ENCODE results near the gene NBDY. TPM values are rescaled to one million over a fixed set of nuclear protein-coding genes. Genes with fewer than 3 reads are reported as not detected.

Gene NBDY
- total RNA-seq, 1 experiment from 2014 or later, result 53.1 TPM

GRCh38 chrX:56792270-56793111 is 63.4 kb downstream of the NBDY start:
- TF ChIP-seq EZH2 (IDR thresholded peaks at IDR 0.05; ENCODE audit: borderline replicate concordance, low read depth, low read length, poor library complexity, severe bottlenecking), result no peak
- no peak for TF ChIP-seq CTCF (conservative IDR thresholded peaks at IDR 0.05; ENCODE audit: low read depth, low read length)
- H3K27ac ChIP-seq (ENCODE audit: low read depth, low read length, poor library complexity, severe bottlenecking), result no peak overlapping the region
- intact Hi-C loops (cut with micrococcal nuclease; ENCODE audit: unreplicated experiment), result loop anchor here (10.0 kb wide), 1 partner anchor 48 kb away; no protein-coding TSS in a partner anchor
- H3K36me3 ChIP-seq (ENCODE audit: insufficient read depth, low read length, poor library complexity, severe bottlenecking), result no peaks in the 10 kb centered on the region
- H3K9me3 ChIP-seq (ENCODE audit: low read depth, low read length, poor library complexity, severe bottlenecking), result no peaks in the 10 kb centered on the region
- H3K4me3 ChIP-seq (ENCODE audit: low read depth, low read length, poor library complexity, severe bottlenecking), result no peak overlapping the region
- no peaks in the 10 kb centered on the region for H3K4me1 ChIP-seq (ENCODE audit: insufficient read depth, low read length, poor library complexity, severe bottlenecking)
- no peak for DNase-seq (ENCODE audit: low spot score)
- ChIA-PET CTCF (no interaction called here), POLR2A (ENCODE audit: low non-redundant PET) (no interaction called here)
- BruUV-seq (replicated peaks), result no TSS peak
- no peaks in the 10 kb centered on the region for H3K27me3 ChIP-seq (replicated peaks; ENCODE audit: insufficient read depth, low read depth, low read length, poor library complexity)

GRCh38 chrX:56793112-56793430 is 64.0 kb downstream of the NBDY start:
- intact Hi-C loops (cut with micrococcal nuclease; ENCODE audit: unreplicated experiment), result loop anchor here (10.0 kb wide), 1 partner anchor 48 kb away; no protein-coding TSS in a partner anchor
- no TSS peak for BruUV-seq (replicated peaks)

GRCh38 chrX:56793521-56794320 is 64.7 kb downstream of the NBDY start:
- no peak overlapping the region for H3K4me3 ChIP-seq (ENCODE audit: low read depth, low read length, poor library complexity, severe bottlenecking)
- DNase-seq (ENCODE audit: low spot score), result no peak
- BruUV-seq (replicated peaks), result no TSS peak

More at GRCh38 chrX:56793112-56793430, 64.0 kb downstream of the NBDY start:
- Histone ChIP-seq H3K27me3 (replicated peaks; ENCODE audit: insufficient read depth, low read depth, low read length, poor library complexity) (no peaks in the 10 kb centered on the region), H3K4me3 (ENCODE audit: low read depth, low read length, poor library complexity, severe bottlenecking) (no peak overlapping the region), H3K27ac (ENCODE audit: low read depth, low read length, poor library complexity, severe bottlenecking) (no peak overlapping the region), H3K4me1 (ENCODE audit: insufficient read depth, low read length, poor library complexity, severe bottlenecking) (no peaks in the 10 kb centered on the region), H3K9me3 (ENCODE audit: low read depth, low read length, poor library complexity, severe bottlenecking) (no peaks in the 10 kb centered on the region), H3K36me3 (ENCODE audit: insufficient read depth, low read length, poor library complexity, severe bottlenecking) (no peaks in the 10 kb centered on the region)
- ChIA-PET POLR2A (ENCODE audit: low non-redundant PET) (no interaction called here), CTCF (no interaction called here)
- TF ChIP-seq CTCF (conservative IDR thresholded peaks at IDR 0.05; ENCODE audit: low read depth, low read length), result no peak
- no peak for TF ChIP-seq EZH2 (IDR thresholded peaks at IDR 0.05; ENCODE audit: borderline replicate concordance, low read depth, low read length, poor library complexity, severe bottlenecking)
- no peak for DNase-seq (ENCODE audit: low spot score)

More at GRCh38 chrX:56793521-56794320, 64.7 kb downstream of the NBDY start:
- ChIA-PET POLR2A (ENCODE audit: low non-redundant PET) (no interaction called here), CTCF (no interaction called here)
- Histone ChIP-seq H3K9me3 (ENCODE audit: low read depth, low read length, poor library complexity, severe bottlenecking) (no peaks in the 10 kb centered on the region), H3K27me3 (replicated peaks; ENCODE audit: insufficient read depth, low read depth, low read length, poor library complexity) (no peaks in the 10 kb centered on the region), H3K27ac (ENCODE audit: low read depth, low read length, poor library complexity, severe bottlenecking) (no peak overlapping the region), H3K36me3 (ENCODE audit: insufficient read depth, low read length, poor library complexity, severe bottlenecking) (no peaks in the 10 kb centered on the region), H3K4me1 (ENCODE audit: insufficient read depth, low read length, poor library complexity, severe bottlenecking) (no peaks in the 10 kb centered on the region)
- intact Hi-C loops (cut with micrococcal nuclease; ENCODE audit: unreplicated experiment), result loop anchor here (10.0 kb wide), 1 partner anchor 49 kb away; no protein-coding TSS in a partner anchor
- TF ChIP-seq EZH2 (IDR thresholded peaks at IDR 0.05; ENCODE audit: borderline replicate concordance, low read depth, low read length, poor library complexity, severe bottlenecking) (no peak), CTCF (conservative IDR thresholded peaks at IDR 0.05; ENCODE audit: low read depth, low read length) (no peak)

Measured in A673 (cell line).